ENCODE measurements around the gene MIER2. TPM values are rescaled to one million over a fixed set of nuclear protein-coding genes. Genes with fewer than 3 reads are reported as not detected.

Gene MIER2
- total and polyA plus RNA-seq, 10 of the 15 experiments (the other 5 are each of a cell fraction or from before 2014, with no cell fraction given), result 0.48 to 23.6 (median 12.1) TPM

- no peak for FAIRE-seq
- Histone ChIP-seq H3K4me1 (ENCODE audit: control insufficient read depth, insufficient read depth, low read length) (no peaks in the 10 kb centered on the region), H3K36me3 (ENCODE audit: control insufficient read depth in 2 of 2, insufficient read depth in 2 of 2, low read length in 1 of 2) (no peaks in the 10 kb centered on the region), H3K27ac (ENCODE audit: control insufficient read depth, insufficient read depth) (no peak overlapping the region), H3K4me2 (ENCODE audit: control insufficient read depth, insufficient read depth) (no peak overlapping the region), H3K4me3 (no peak overlapping the region), H3K27me3 (replicated peaks in 1 of 2; ENCODE audit: control insufficient read depth in 2 of 2, insufficient read depth in 2 of 2, low read length in 1 of 2) (peaks cover 0 to 4% of the 10 kb centered on the region in 2 experiments; a peak in 2 of 4 replicates), H3K9ac (ENCODE audit: control insufficient read depth, insufficient read depth, low read length) (no peak overlapping the region), H3K9me3 (replicated peaks; ENCODE audit: control insufficient read depth, insufficient read depth, low read length) (no peaks in the 10 kb centered on the region), H2AFZ (ENCODE audit: control insufficient read depth, low read depth, low read length) (no peak overlapping the region), H4K20me1 (ENCODE audit: control insufficient read depth, insufficient read depth) (no peaks in the 10 kb centered on the region), H3K79me2 (ENCODE audit: control insufficient read depth, insufficient read depth, low read length) (no peaks in the 10 kb centered on the region)
- in situ Hi-C loops (cut with MboI), result no loop called here
- intact Hi-C loops (cut with micrococcal nuclease; ENCODE audit: unreplicated experiment), result no loop called here
- ChIA-PET CTCF (interaction anchor here (1.2 to 2.2 kb wide), 2 partner anchors 211 to 214 kb away, joined by 6 to 8 read pairs; no protein-coding TSS in a partner anchor), RAD21 (ENCODE audit: unreplicated experiment) (interaction anchor here (1.2 kb wide), 1 partner anchor 211 kb away, joined by 4 read pairs; no protein-coding TSS in a partner anchor), POLR2A (no interaction called here), SMC1A (ENCODE audit: uncharacterized antibody, unreplicated experiment) (no interaction called here)
- no peak for DNase-seq (ENCODE audit: low read depth, low spot score)
- WGBS (ENCODE audit: insufficient coverage, insufficient replicate concordance, low lambda C conversion rate, missing lambda C conversion rate), result 44% methylated on average over 12 of the region's 13 CpGs
- no TSS peak for BruUV-seq (replicated peaks)
- ATAC-seq, result no peak
- TF ChIP-seq WRNIP1 (IDR thresholded peaks at IDR 0.05; ENCODE audit: borderline replicate concordance, low read depth, low read length) (no peak), STAT3 (IDR thresholded peaks at IDR 0.05; ENCODE audit: low read depth, low read length) (no peak), KLF5 (IDR thresholded peaks at IDR 0.05; ENCODE audit: partially characterized antibody) (no peak), NR2F1 (conservative IDR thresholded peaks at IDR 0.05) (no peak), RAD51 (IDR thresholded peaks at IDR 0.05) (no peak), CBX3 (IDR thresholded peaks at IDR 0.05; ENCODE audit: borderline replicate concordance, low read depth) (no peak), CHD4 (IDR thresholded peaks at IDR 0.05) (no peak), HDAC2 (IDR thresholded peaks at IDR 0.05) (no peak), RCOR1 (conservative IDR thresholded peaks at IDR 0.05; ENCODE audit: low read depth, low read length) (no peak), RFX5 (IDR thresholded peaks at IDR 0.05; ENCODE audit: low read depth, low read length) (no peak), TBL1XR1 (IDR thresholded peaks at IDR 0.05; ENCODE audit: low read depth, low read length) (no peak), EED (IDR thresholded peaks at IDR 0.05; ENCODE audit: low read depth) (no peak)
These were observed 48.8 kb downstream of the MIER2 start for GRCh38 chr19:295687-296370.

Measured in GM12878 (cell line).